K562 (cell line): ENCODE results near the gene MAP1A. TPM values are rescaled to one million over a fixed set of nuclear protein-coding genes. Genes with fewer than 3 reads are reported as not detected.
A peak's percentile ranks its signal among the peaks of the same experiment; 100 is the strongest.

Source experiments
- CC2D1A ChIP-seq: fragments of 450-650 bp; IDR thresholded peaks from 2 replicates; pipeline ENCODE4 v1.6.1; 2017; ENCODE audit warnings: mild to moderate bottlenecking
- CHD2 ChIP-seq: IDR thresholded peaks from 2 replicates; pipeline ENCODE4 v1.6.1; 2011; ENCODE audit warnings: low read depth, low read length
- FOXJ2 ChIP-seq: fragments of 200-800 bp; sonication (Bioruptor generic); IDR thresholded peaks from 2 replicates; pipeline ENCODE4 v1.6.1; 2016; ENCODE audit warnings: missing genetic modification characterization, missing compliant biosample characterization
- FOXJ3 ChIP-seq: sonication (generic); formaldehyde crosslinking; IDR thresholded peaks from 2 replicates; pipeline ENCODE4 v1.4.0; 2020; ENCODE audit warnings: mild to moderate bottlenecking, missing genetic modification reagents
- GABPB1 ChIP-seq: sonication (generic); formaldehyde crosslinking; IDR thresholded peaks from 2 replicates; pipeline ENCODE4 v1.8.0; 2022; ENCODE audit warnings: mild to moderate bottlenecking, missing genetic modification reagents
- GATAD2A ChIP-seq: fragments of 450-650 bp; IDR thresholded peaks from 2 replicates; pipeline ENCODE4 v1.6.1; 2017
- GATAD2B ChIP-seq: fragments of 450-650 bp; IDR thresholded peaks from 2 replicates; pipeline ENCODE4 v1.6.1; 2017; ENCODE audit warnings: mild to moderate bottlenecking, borderline replicate concordance
- HDAC2 ChIP-seq: fragments of 450-650 bp; IDR thresholded peaks from 2 replicates; pipeline ENCODE4 v1.6.1; 2016; ENCODE audit warnings: mild to moderate bottlenecking
- RB1 ChIP-seq: fragments of 450-650 bp; IDR thresholded peaks from 2 replicates; pipeline ENCODE4 v1.6.1; 2017; ENCODE audit warnings: low read depth, mild to moderate bottlenecking
- RBM22 ChIP-seq: fragments of 200-400 bp; formaldehyde crosslinking; IDR thresholded peaks from 2 replicates; pipeline ENCODE4 v1.6.1; 2018; ENCODE audit warnings: low read length, low read depth; ENCODE audit not compliant: poor library complexity, severe bottlenecking
- SP2 ChIP-seq: IDR thresholded peaks from 2 replicates; pipeline ENCODE4 v1.6.1; 2011; ENCODE audit warnings: mild to moderate bottlenecking, low read depth, low read length, moderate library complexity; ENCODE audit not compliant: poor library complexity, severe bottlenecking; ENCODE audit errors: extremely low read depth
- SPI1 ChIP-seq: IDR thresholded peaks from 2 replicates; pipeline ENCODE4 v1.6.1; 2011; ENCODE audit warnings: low read depth, low read length, control low read depth, borderline replicate concordance
- TAF1 ChIP-seq: IDR thresholded peaks from 2 replicates; pipeline ENCODE4 v1.6.1; 2011; ENCODE audit warnings: mild to moderate bottlenecking, low read length, moderate library complexity; ENCODE audit not compliant: insufficient read depth, control insufficient read depth, severe bottlenecking; ENCODE audit errors: extremely low read depth
- ZNF778 ChIP-seq: fragments of 450-650 bp; formaldehyde crosslinking; IDR thresholded peaks from 2 replicates; pipeline ENCODE4 v1.4.0; 2020; ENCODE audit warnings: mild to moderate bottlenecking, moderate library complexity
- polyA plus RNA-seq, 8 experiments: library from polyadenylated mRNA; depleted of rRNA in 4 of 8; stranded (reverse) in 5 of 8; unstranded in 3 of 8; fragments of >200 nt; fragmentation: Nextera tagmentation in 2 of 8; fragmentation: Illumina TruSeq in 1 of 8; extraction: Ambion mirVana in 2 of 8; extraction: Trizol in 1 of 8; gene quantifications; 2 replicates each; pipeline versions ENCODE4 v1.2.1 to v1.2.3, GENCODE V29; 2011 to 2014; ENCODE audit warnings: inconsistent platforms in 1 of 8, missing spikeins in 1 of 8
- total RNA-seq, 7 experiments: library from RNA; depleted of rRNA in 6 of 7; stranded (reverse); fragments of >200 nt in 6 of 7; fragmentation: Illumina TruSeq in 2 of 7; extraction: Trizol in 2 of 7; gene quantifications; 2 replicates each; pipeline versions ENCODE4 v1.2.1 to v1.2.3, GENCODE V29; 2011 to 2021; ENCODE audit warnings: low replicate concordance in 1 of 7
- TF ChIP-seq, protein P1 (sequence below): fragments of 450-650 bp; IDR thresholded peaks from 2 replicates; pipeline ENCODE4 v1.6.1; 2018; ENCODE audit not compliant: partially characterized antibody
- TF ChIP-seq, protein P2 (sequence below), 3 experiments: IDR thresholded peaks in 2 of 3; conservative IDR thresholded peaks in 1 of 3; 2 replicates each; pipeline ENCODE4 v1.5.1; 2011 to 2012; ENCODE audit warnings: low read length in 3 of 3, mild to moderate bottlenecking in 3 of 3, control low read depth in 2 of 3, improper control_type of control experiment in 1 of 3, inconsistent platforms in 1 of 3, low read depth in 1 of 3, mixed read lengths in 1 of 3, moderate library complexity in 1 of 3; ENCODE audit not compliant: insufficient read depth in 2 of 3
- TF ChIP-seq, protein P3 (sequence below), 2 experiments: fragments of 450-650 bp in 1 of 2; IDR thresholded peaks; 2 replicates each; pipeline ENCODE4 v1.6.1; 2011 to 2017; ENCODE audit warnings: low read depth in 2 of 2, antibody characterized with exemption in 1 of 2, borderline replicate concordance in 1 of 2, low read length in 1 of 2, mild to moderate bottlenecking in 1 of 2, mixed read lengths in 1 of 2; ENCODE audit not compliant: control insufficient read depth in 1 of 2

Gene MAP1A
- total and polyA plus RNA-seq, 9 of the 15 experiments (the other 6 are each of a cell fraction or from before 2014, with no cell fraction given), result 2.0 to 20.3 (median 7.3) TPM

DNA sequence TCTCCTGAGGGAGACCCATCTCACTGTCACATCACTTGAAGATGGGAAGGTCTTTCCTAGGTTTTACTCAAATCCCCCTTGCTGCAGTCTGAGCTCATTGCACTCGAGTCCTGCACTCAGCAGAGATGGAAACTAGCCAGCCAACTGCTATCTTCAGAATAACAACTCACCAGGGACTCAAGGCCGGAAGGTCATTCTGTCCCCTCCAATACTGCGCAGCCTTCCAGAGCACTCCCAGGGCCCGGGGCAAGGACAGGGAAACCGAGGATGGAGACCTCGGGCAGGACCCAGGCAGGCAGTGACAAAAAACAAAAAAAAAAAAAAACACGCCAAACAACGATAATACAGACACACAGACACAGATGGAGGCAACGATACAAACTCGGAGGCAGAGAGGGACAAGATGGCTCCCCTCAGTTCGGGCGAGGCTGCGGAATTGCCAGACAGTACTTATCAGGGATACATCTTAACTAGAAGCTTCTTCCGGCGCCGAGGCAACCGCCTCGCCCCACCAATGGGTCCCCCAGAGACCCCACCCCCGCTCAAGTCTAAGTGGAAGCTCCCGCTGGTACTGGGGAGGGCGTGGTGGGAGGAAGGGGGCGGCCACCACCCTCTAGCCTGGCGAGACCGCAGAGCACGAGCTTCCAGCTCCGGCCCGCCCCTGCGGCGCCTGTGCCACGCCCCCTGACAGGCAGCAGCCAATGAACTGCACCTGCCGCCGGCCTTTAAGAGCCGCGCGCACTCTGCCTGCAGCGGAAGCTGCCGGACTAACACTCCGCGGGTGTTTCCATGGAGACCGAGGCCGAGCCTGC lies 7.0 kb upstream of the MAP1A start (continued):
- TF ChIP-seq TAF1 (peak; percentile 46), FOXJ2 (0 out of 2 replicates have a peak, but pooled peaks have one; percentile 52), SPI1 (peak; percentile 47; the same call in 1 of the 2 replicates), GATAD2B (no peak), GABPB1 (CRISPR knock-in tag) (peak; percentile 77), SP2 (peak; percentile 6), CC2D1A (0 out of 2 replicates have a peak, but pooled peaks have one; percentile 60), RBM22 (peak; percentile 99), CHD2 (peak; percentile 60; the same call in 1 of the 2 replicates), GATAD2A (peak; percentile 17; the same call in 1 of the 2 replicates), FOXJ3 (CRISPR knock-in tag) (no peak), RB1 (peak; percentile 84; the same call in 1 of the 2 replicates), HDAC2 (peak; percentile 86), ZNF778 (CRISPR knock-in tag) (no peak)
- TF ChIP-seq, protein P1, sequence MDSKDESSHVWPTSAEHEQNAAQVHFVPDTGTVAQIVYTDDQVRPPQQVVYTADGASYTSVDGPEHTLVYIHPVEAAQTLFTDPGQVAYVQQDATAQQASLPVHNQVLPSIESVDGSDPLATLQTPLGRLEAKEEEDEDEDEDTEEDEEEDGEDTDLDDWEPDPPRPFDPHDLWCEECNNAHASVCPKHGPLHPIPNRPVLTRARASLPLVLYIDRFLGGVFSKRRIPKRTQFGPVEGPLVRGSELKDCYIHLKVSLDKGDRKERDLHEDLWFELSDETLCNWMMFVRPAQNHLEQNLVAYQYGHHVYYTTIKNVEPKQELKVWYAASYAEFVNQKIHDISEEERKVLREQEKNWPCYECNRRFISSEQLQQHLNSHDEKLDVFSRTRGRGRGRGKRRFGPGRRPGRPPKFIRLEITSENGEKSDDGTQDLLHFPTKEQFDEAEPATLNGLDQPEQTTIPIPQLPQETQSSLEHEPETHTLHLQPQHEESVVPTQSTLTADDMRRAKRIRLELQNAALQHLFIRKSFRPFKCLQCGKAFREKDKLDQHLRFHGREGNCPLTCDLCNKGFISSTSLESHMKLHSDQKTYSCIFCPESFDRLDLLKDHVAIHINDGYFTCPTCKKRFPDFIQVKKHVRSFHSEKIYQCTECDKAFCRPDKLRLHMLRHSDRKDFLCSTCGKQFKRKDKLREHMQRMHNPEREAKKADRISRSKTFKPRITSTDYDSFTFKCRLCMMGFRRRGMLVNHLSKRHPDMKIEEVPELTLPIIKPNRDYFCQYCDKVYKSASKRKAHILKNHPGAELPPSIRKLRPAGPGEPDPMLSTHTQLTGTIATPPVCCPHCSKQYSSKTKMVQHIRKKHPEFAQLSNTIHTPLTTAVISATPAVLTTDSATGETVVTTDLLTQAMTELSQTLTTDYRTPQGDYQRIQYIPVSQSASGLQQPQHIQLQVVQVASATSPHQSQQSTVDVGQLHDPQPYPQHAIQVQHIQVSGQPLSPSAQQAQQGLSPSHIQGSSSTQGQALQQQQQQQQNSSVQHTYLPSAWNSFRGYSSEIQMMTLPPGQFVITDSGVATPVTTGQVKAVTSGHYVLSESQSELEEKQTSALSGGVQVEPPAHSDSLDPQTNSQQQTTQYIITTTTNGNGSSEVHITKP, result peak; percentile 96
- TF ChIP-seq, protein P2, sequence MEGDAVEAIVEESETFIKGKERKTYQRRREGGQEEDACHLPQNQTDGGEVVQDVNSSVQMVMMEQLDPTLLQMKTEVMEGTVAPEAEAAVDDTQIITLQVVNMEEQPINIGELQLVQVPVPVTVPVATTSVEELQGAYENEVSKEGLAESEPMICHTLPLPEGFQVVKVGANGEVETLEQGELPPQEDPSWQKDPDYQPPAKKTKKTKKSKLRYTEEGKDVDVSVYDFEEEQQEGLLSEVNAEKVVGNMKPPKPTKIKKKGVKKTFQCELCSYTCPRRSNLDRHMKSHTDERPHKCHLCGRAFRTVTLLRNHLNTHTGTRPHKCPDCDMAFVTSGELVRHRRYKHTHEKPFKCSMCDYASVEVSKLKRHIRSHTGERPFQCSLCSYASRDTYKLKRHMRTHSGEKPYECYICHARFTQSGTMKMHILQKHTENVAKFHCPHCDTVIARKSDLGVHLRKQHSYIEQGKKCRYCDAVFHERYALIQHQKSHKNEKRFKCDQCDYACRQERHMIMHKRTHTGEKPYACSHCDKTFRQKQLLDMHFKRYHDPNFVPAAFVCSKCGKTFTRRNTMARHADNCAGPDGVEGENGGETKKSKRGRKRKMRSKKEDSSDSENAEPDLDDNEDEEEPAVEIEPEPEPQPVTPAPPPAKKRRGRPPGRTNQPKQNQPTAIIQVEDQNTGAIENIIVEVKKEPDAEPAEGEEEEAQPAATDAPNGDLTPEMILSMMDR (IDR thresholded peaks at IDR 0.05 in 2 of 3, conservative IDR thresholded peaks at IDR 0.05 in 1 of 3; ENCODE audit: insufficient read depth in 2 of 3, low read depth in 1 of 3, low read length in 3 of 3), result peak; percentile 38 to 41 (median 40); a peak in 5 of 6 replicates
- TF ChIP-seq, protein P3, sequence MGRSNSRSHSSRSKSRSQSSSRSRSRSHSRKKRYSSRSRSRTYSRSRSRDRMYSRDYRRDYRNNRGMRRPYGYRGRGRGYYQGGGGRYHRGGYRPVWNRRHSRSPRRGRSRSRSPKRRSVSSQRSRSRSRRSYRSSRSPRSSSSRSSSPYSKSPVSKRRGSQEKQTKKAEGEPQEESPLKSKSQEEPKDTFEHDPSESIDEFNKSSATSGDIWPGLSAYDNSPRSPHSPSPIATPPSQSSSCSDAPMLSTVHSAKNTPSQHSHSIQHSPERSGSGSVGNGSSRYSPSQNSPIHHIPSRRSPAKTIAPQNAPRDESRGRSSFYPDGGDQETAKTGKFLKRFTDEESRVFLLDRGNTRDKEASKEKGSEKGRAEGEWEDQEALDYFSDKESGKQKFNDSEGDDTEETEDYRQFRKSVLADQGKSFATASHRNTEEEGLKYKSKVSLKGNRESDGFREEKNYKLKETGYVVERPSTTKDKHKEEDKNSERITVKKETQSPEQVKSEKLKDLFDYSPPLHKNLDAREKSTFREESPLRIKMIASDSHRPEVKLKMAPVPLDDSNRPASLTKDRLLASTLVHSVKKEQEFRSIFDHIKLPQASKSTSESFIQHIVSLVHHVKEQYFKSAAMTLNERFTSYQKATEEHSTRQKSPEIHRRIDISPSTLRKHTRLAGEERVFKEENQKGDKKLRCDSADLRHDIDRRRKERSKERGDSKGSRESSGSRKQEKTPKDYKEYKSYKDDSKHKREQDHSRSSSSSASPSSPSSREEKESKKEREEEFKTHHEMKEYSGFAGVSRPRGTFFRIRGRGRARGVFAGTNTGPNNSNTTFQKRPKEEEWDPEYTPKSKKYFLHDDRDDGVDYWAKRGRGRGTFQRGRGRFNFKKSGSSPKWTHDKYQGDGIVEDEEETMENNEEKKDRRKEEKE (IDR thresholded peaks at IDR 0.05; ENCODE audit: borderline replicate concordance in 1 of 2, control insufficient read depth in 1 of 2, low read depth in 2 of 2, low read length in 1 of 2), result no peak
